Mucosa of descending colon (tissue), 3 donors: ENCODE measurements around the gene IRAK4. TPM values are rescaled to one million over a fixed set of nuclear protein-coding genes. Genes with fewer than 3 reads are reported as not detected.

ENCODE experiments used
- ATAC-seq: fragments of 200-7000 bp; cut with Tn5 transposase; one replicate; pipeline ENCODE4 v1.9.1; 2020; ENCODE audit warnings: mild to moderate bottlenecking, moderate library complexity
- DNase-seq, 3 donors: peaks; one replicate each; pipeline ENCODE4 v3.0.0-alpha.2; 2020
- H3K36me3 ChIP-seq: fragments of 200-600 bp; one replicate; pipeline ENCODE4 v1.8.0; 2021; ENCODE audit warnings: low read depth, mild to moderate bottlenecking
- H3K4me1 ChIP-seq: fragments of 200-600 bp; one replicate; pipeline ENCODE4 v1.8.0; 2021; ENCODE audit warnings: low read depth, mild to moderate bottlenecking
- H3K4me3 ChIP-seq: fragments of 200-600 bp; one replicate; pipeline ENCODE4 v1.8.0; 2021; ENCODE audit warnings: mild to moderate bottlenecking
- H3K9me3 ChIP-seq: fragments of 200-600 bp; one replicate; pipeline ENCODE4 v1.8.0; 2021; ENCODE audit warnings: mild to moderate bottlenecking
- intact Hi-C, 2 donors: fragments of 100-400 bp; cut with DNase I in 1 of 2; cut with micrococcal nuclease in 1 of 2; formaldehyde crosslinking; loops; one replicate each; pipeline versions ENCODE4 v1.11.0 to v1.11.1; 2022; cut with DNase I, micrococcal nuclease
- total RNA-seq, 3 donors: library from RNA; stranded (reverse); fragmentation: NEBNext Ultra II Directional in 2 of 3; extraction: Animal tissue kit (Norgen Biotek cat#: 25700) in 2 of 3; gene quantifications; one replicate each; pipeline versions ENCODE4 v1.2.1 to v1.2.4, GENCODE V29; 2021 to 2023
- TF ChIP-seq, protein P1 (sequence below): fragments of 200-600 bp; IDR thresholded peaks from one replicate; pipeline ENCODE4 v1.8.0; 2022; ENCODE audit warnings: antibody characterized with exemption, mild to moderate bottlenecking
- donor health status: DM: no; HTN: no; CAD: no; lungs with moderate emphysema.
- donor health status: DM: no; HTN: no; CAD: no.
- donor health status: DM: no; HTN: yes; CAD: no.

IRAK4 gene
- total RNA-seq, 3 donors from 2014 or later: 20.8 to 22.0 (median 20.9) TPM

DNA sequence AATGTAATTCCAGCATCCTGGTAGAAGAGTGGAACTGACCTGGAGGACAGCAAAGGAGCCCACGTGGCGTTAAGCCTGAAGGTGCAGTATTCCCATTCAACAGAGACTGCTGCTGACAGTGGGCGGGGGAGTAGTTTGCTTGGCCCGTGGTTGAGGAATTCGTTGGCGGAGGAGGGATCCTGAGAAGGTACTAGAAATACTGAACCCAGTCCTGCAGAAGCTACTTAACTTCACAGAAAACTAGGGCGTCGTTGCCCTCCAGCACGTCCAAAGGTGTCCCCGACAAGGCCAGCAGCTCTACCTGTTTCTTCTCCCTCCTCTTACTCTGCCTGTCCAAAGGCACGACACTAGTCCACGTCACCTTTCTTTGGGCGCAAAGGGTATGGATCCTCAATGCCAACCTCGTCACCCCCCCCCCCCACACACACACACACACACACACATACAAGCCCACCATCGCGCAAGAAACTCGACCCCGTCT lies 464 bp upstream of the IRAK4 start:
- H3K36me3 ChIP-seq: no peaks in the 10 kb centered on the region
- intact Hi-C loops: loop anchor here in 1 of 2 donors (5.0 kb wide), 1 partner anchor 79 kb away; the partner anchor contains the start of gene TMEM117
- TF ChIP-seq, protein P1, sequence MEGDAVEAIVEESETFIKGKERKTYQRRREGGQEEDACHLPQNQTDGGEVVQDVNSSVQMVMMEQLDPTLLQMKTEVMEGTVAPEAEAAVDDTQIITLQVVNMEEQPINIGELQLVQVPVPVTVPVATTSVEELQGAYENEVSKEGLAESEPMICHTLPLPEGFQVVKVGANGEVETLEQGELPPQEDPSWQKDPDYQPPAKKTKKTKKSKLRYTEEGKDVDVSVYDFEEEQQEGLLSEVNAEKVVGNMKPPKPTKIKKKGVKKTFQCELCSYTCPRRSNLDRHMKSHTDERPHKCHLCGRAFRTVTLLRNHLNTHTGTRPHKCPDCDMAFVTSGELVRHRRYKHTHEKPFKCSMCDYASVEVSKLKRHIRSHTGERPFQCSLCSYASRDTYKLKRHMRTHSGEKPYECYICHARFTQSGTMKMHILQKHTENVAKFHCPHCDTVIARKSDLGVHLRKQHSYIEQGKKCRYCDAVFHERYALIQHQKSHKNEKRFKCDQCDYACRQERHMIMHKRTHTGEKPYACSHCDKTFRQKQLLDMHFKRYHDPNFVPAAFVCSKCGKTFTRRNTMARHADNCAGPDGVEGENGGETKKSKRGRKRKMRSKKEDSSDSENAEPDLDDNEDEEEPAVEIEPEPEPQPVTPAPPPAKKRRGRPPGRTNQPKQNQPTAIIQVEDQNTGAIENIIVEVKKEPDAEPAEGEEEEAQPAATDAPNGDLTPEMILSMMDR: no peak
- ATAC-seq (peak; percentile 44), DNase-seq (peak; percentile 47 to 62 (median 51))
- peaks cover 20% of the 10 kb centered on the region for H3K4me1 ChIP-seq
- H3K9me3 ChIP-seq: no peaks in the 10 kb centered on the region
- H3K4me3 ChIP-seq: peak overlapping the region; percentile 27

DNA sequence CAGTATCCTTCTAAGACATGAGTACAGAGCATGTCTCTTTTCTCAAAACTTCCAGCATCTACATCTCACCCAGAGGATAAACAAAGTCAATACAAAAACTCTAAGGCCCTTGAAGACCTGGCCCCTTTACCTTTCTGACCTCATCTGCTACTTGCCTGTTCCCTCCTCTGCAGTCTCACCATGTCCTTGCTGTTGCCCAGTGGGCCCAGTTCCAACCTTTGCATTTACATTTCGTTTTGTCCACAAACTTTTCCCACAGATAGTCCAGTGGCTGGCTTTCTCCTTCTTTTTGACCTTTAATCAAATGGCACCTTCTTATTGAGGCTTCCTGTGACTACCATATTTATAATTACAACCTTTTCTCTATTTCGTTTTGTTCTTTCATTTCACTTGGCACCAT lies 1.6 kb downstream of the IRAK4 start:
- peaks cover 20% of the 10 kb centered on the region for H3K4me1 ChIP-seq
- ATAC-seq: no peak
- H3K9me3 ChIP-seq: no peaks in the 10 kb centered on the region
- H3K36me3 ChIP-seq: no peaks in the 10 kb centered on the region
- TF ChIP-seq, protein P1: no peak
- intact Hi-C loops: no loop called here
- DNase-seq: no peak
- no peak overlapping the region for H3K4me3 ChIP-seq

DNA sequence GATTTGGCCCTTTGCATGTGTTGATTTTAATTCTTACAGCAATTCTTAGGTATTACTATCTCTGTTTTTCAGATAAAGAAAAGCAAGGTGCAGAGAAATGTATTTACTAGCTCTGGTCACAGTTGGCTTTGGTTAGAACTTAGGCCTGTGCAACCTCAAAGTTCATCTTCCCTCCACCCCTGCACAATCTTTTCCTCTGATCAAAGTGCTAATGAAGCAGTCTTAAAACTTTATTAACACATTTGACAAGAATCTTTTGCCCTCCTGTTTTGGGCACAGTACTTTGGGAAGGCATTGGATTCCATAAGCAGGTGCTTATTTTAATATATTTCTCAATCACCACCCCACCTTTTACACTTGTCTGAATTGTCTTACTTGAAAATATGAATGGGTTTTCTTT lies 2.7 kb downstream of the IRAK4 start:
- TF ChIP-seq, protein P1: no peak
- ATAC-seq: no peak
- DNase-seq: no peak
- no peak overlapping the region for H3K4me3 ChIP-seq
- intact Hi-C loops: no loop called here
- no peaks in the 10 kb centered on the region for H3K9me3 ChIP-seq
- no peaks in the 10 kb centered on the region for H3K36me3 ChIP-seq
- H3K4me1 ChIP-seq: peaks cover 20% of the 10 kb centered on the region

DNA sequence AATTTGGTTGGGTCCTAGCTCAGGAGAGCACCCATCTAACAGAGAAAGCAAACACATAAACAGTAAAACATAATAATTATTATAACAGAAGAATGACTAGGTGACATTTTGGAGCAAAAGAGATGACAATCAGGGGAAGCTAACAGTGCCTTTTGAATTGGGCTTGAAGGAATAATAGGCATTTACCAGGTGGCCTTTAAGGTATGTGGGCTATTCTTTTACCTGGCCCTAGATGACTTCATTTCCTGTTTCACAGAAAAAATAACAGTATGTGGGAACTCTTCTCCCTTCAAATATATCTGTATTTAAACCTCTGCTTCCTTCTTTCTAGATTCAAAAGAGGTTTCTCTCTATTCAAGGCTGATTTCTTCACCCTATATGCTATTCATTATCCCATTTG lies 3.8 kb downstream of the IRAK4 start:
- H3K4me1 ChIP-seq: peaks cover 17% of the 10 kb centered on the region
- H3K9me3 ChIP-seq: no peaks in the 10 kb centered on the region
- no peak for ATAC-seq
- H3K4me3 ChIP-seq: no peak overlapping the region
- TF ChIP-seq, protein P1: no peak
- no peaks in the 10 kb centered on the region for H3K36me3 ChIP-seq
- no peak for DNase-seq
- intact Hi-C loops: no loop called here

DNA sequence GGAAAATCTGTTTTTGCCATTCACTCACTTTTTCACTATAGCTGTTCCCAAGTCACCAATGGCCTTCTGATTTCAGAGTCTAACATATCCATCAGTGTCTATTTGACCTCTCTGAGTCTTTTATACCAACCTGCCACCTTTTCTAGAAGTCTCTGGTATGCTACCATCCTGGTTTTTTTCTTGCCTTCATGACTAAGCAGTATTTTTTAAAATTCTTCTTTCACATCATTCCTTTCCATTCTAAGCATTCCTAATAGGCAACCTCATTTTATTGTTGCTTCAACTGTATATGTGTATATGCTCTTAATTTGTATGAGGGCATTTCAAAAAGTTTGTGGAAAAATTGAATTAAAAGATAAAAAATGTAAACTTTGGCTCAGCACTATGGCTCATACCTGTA lies 5.0 kb downstream of the IRAK4 start:
- ATAC-seq (no peak), DNase-seq (no peak)
- H3K4me1 ChIP-seq: peaks cover 11% of the 10 kb centered on the region
- TF ChIP-seq, protein P1: no peak
- H3K36me3 ChIP-seq: no peaks in the 10 kb centered on the region
- no peak overlapping the region for H3K4me3 ChIP-seq
- H3K9me3 ChIP-seq: no peaks in the 10 kb centered on the region
- intact Hi-C loops: no loop called here

DNA sequence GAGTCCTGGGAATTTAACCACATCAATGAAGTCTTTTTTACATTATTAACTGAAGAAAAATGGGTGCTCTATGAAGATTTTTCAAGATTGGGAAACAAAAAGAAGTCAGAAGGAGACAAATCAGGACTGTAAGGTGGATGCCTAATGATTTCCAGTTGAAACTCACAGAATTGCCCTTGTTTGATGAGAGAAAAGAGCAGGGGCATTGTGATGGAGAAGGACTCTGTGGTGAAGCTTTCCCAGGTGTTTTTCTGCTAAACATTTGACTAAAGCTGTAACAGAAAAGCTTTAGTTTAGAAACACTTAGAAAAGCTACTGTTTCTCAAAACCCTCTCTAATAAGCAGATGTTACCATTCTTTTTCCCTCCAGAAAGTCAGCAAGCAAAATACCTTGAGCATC lies 5.8 kb downstream of the IRAK4 start:
- DNase-seq: no peak
- TF ChIP-seq, protein P1: no peak
- ATAC-seq: no peak
- H3K9me3 ChIP-seq: no peaks in the 10 kb centered on the region
- peaks cover 10% of the 10 kb centered on the region for H3K4me1 ChIP-seq
- intact Hi-C loops: no loop called here
- no peak overlapping the region for H3K4me3 ChIP-seq
- no peaks in the 10 kb centered on the region for H3K36me3 ChIP-seq
